ENCODE measurements around the gene DNM3. TPM values are rescaled to one million over a fixed set of nuclear protein-coding genes. Genes with fewer than 3 reads are reported as not detected.

The DNM3 gene
- total and polyA plus RNA-seq, 2 of the 8 experiments (the other 6 are each of a cell fraction or from before 2014, with no cell fraction given): 2.0 to 8.5 TPM

DNA sequence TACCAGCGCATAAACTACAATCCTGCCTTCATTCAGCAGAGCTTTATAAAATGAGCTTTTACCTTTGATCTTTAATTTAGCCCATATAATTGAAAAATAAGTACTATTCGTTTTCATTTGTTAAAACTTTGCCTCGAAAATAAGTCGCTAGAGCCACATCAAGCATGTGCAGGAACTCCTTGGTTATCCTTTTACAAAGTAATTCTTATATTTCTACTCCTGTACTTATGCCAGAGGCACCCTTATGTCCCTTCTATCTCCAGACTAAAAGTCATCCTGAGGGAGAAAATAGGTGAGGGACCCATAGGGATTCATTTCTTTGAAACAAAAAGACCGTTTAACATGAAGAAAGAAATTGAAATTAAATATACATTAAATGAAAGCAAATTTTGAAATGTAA lies 301.0 kb downstream of the DNM3 start (continued):
- TF ChIP-seq KDM1A (IDR thresholded peaks at IDR 0.05; ENCODE audit: borderline replicate concordance, low read length) (no peak), KDM4A (IDR thresholded peaks at IDR 0.05; ENCODE audit: low read depth, low read length, severe bottlenecking) (no peak)
- TF ChIP-seq, protein P1, sequence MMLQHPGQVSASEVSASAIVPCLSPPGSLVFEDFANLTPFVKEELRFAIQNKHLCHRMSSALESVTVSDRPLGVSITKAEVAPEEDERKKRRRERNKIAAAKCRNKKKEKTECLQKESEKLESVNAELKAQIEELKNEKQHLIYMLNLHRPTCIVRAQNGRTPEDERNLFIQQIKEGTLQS (IDR thresholded peaks at IDR 0.05; ENCODE audit: insufficient read depth, low read depth, low read length): no peak
- TF ChIP-seq, protein P2, sequence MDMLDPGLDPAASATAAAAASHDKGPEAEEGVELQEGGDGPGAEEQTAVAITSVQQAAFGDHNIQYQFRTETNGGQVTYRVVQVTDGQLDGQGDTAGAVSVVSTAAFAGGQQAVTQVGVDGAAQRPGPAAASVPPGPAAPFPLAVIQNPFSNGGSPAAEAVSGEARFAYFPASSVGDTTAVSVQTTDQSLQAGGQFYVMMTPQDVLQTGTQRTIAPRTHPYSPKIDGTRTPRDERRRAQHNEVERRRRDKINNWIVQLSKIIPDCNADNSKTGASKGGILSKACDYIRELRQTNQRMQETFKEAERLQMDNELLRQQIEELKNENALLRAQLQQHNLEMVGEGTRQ (IDR thresholded peaks at IDR 0.05; ENCODE audit: low read length): no peak

All from H1 (cell line).